Amygdala (tissue), 56 donors: ENCODE results near the gene RAMACL.

Experiments
- DNase-seq, 56 donors: peaks; one replicate each; lab custom pipeline; 2025; lab: John Stamatoyannopoulos, UW

Gene RAMACL

GRCh38 chr6:166618866-166619761 is 32.6 kb upstream of the RAMACL start:
- DNase-seq, result no peak

GRCh38 chr6:166618251-166618650 is 31.8 kb upstream of the RAMACL start:
- no peak for DNase-seq

- no peak for DNase-seq
These were observed 30.9 kb upstream of the RAMACL start for GRCh38 chr6:166617359-166617758.

GRCh38 chr6:166616261-166617238 is 30.1 kb upstream of the RAMACL start:
- DNase-seq, result no peak

- DNase-seq, result no peak
These were observed 28.7 kb upstream of the RAMACL start for GRCh38 chr6:166615059-166615770.

GRCh38 chr6:166614589-166614988 is 28.1 kb upstream of the RAMACL start:
- DNase-seq, result no peak

GRCh38 chr6:166614171-166614583 is 27.7 kb upstream of the RAMACL start:
- DNase-seq, result no peak

- DNase-seq, result no peak
These were observed 26.5 kb upstream of the RAMACL start for GRCh38 chr6:166613027-166613426.

GRCh38 chr6:166612471-166612881 is 26.0 kb upstream of the RAMACL start:
- no peak for DNase-seq

- DNase-seq, result no peak
These were observed 25.2 kb upstream of the RAMACL start for GRCh38 chr6:166611631-166612030.

- no peak for DNase-seq
These were observed 23.6 kb upstream of the RAMACL start for GRCh38 chr6:166610069-166610468.

GRCh38 chr6:166608774-166609173 is 22.3 kb upstream of the RAMACL start:
- DNase-seq, result no peak

- no peak for DNase-seq
These were observed 19.3 kb upstream of the RAMACL start for GRCh38 chr6:166605752-166606151.

GRCh38 chr6:166604911-166605310 is 18.4 kb upstream of the RAMACL start:
- DNase-seq, result no peak

- DNase-seq, result no peak
These were observed 17.9 kb upstream of the RAMACL start for GRCh38 chr6:166604328-166604727.

GRCh38 chr6:166603043-166603690 is 16.7 kb upstream of the RAMACL start:
- no peak for DNase-seq

- no peak for DNase-seq
These were observed 15.5 kb upstream of the RAMACL start for GRCh38 chr6:166601956-166602355.

GRCh38 chr6:166600931-166601330 is 14.5 kb upstream of the RAMACL start:
- DNase-seq, result no peak

GRCh38 chr6:166599205-166599604 is 12.7 kb upstream of the RAMACL start:
- DNase-seq, result no peak
